Measurements from ENCODE around the gene ASB7. TPM values are rescaled to one million over a fixed set of nuclear protein-coding genes. Genes with fewer than 3 reads are reported as not detected.

ASB7 gene
- total and polyA plus RNA-seq, 4 donors, result 3.3 to 18.3 (median 10.9) TPM

GRCh38 chr15:100612539-100612938 lies 10.2 kb downstream of the ASB7 start:
- Histone ChIP-seq H3K4me3 (no peak overlapping the region), H3K9me3 (ENCODE audit: control insufficient read depth in 4 of 4, insufficient read depth in 3 of 4, low read length in 3 of 4) (no peaks in the 10 kb centered on the region), H3K27ac (ENCODE audit: low read depth in 1 of 2, low read length in 1 of 2) (no peak overlapping the region), H3K36me3 (ENCODE audit: control insufficient read depth in 4 of 4, insufficient read depth in 4 of 4, low read length in 4 of 4) (peaks cover 6 to 26% (median 16%) of the 10 kb centered on the region in 4 donors), H3K9ac (ENCODE audit: insufficient read depth in 1 of 2, low read length in 2 of 2) (no peak overlapping the region), H3K4me1 (ENCODE audit: control insufficient read depth in 5 of 5, insufficient read depth in 5 of 5, low read length in 5 of 5) (peaks cover 0 to 3% (median 0%) of the 10 kb centered on the region in 5 donors), H3K27me3 (ENCODE audit: control insufficient read depth in 3 of 3, insufficient read depth in 3 of 3, low read length in 2 of 3) (no peaks in the 10 kb centered on the region)
- no peak for ATAC-seq (ENCODE audit: insufficient read depth, low FRiP score)
- TF ChIP-seq CTCF (IDR thresholded peaks at IDR 0.05; ENCODE audit: control extremely low read depth, extremely low read depth), result no peak
- WGBS, 2 donors, result 40 to 79% methylated on average over 2 of the region's 2 CpGs
- DNase-seq, result no peak

GRCh38 chr15:100613208-100613607 lies 10.8 kb downstream of the ASB7 start:
- 93 to 96% methylated on average over 1 of the region's 1 CpG for WGBS, 2 donors

GRCh38 chr15:100614336-100614735 lies 11.9 kb downstream of the ASB7 start:
- no peaks in the 10 kb centered on the region for H3K9me3 ChIP-seq (ENCODE audit: control insufficient read depth in 4 of 4, insufficient read depth in 3 of 4, low read length in 3 of 4)
- WGBS, 2 donors, result 85 to 86% methylated on average over 2 of the region's 2 CpGs
- H3K36me3 ChIP-seq (ENCODE audit: control insufficient read depth in 4 of 4, insufficient read depth in 4 of 4, low read length in 4 of 4), result peaks cover 4 to 26% (median 16%) of the 10 kb centered on the region in 4 donors
- no peaks in the 10 kb centered on the region for H3K27me3 ChIP-seq (ENCODE audit: control insufficient read depth in 3 of 3, insufficient read depth in 3 of 3, low read length in 2 of 3)
- H3K4me1 ChIP-seq (ENCODE audit: control insufficient read depth in 5 of 5, insufficient read depth in 5 of 5, low read length in 5 of 5), result peaks cover 0 to 3% (median 0%) of the 10 kb centered on the region in 5 donors
- H3K9ac ChIP-seq (ENCODE audit: insufficient read depth in 1 of 2, low read length in 2 of 2), result no peak overlapping the region
- no peak overlapping the region for H3K27ac ChIP-seq (ENCODE audit: low read depth in 1 of 2, low read length in 1 of 2)
- DNase-seq, result no peak
- no peak overlapping the region for H3K4me3 ChIP-seq
- TF ChIP-seq CTCF (IDR thresholded peaks at IDR 0.05; ENCODE audit: control extremely low read depth, extremely low read depth), result no peak
- ATAC-seq (ENCODE audit: insufficient read depth, low FRiP score), result no peak

More at GRCh38 chr15:100613208-100613607, 10.8 kb downstream of the ASB7 start:
- Histone ChIP-seq H3K27me3 (ENCODE audit: control insufficient read depth in 3 of 3, insufficient read depth in 3 of 3, low read length in 2 of 3) (no peaks in the 10 kb centered on the region), H3K36me3 (ENCODE audit: control insufficient read depth in 4 of 4, insufficient read depth in 4 of 4, low read length in 4 of 4) (peaks cover 6 to 26% (median 16%) of the 10 kb centered on the region in 4 donors), H3K4me1 (ENCODE audit: control insufficient read depth in 5 of 5, insufficient read depth in 5 of 5, low read length in 5 of 5) (peaks cover 0 to 3% (median 0%) of the 10 kb centered on the region in 5 donors), H3K4me3 (no peak overlapping the region), H3K9me3 (ENCODE audit: control insufficient read depth in 4 of 4, insufficient read depth in 3 of 4, low read length in 3 of 4) (no peaks in the 10 kb centered on the region), H3K27ac (ENCODE audit: low read depth in 1 of 2, low read length in 1 of 2) (no peak overlapping the region), H3K9ac (ENCODE audit: insufficient read depth in 1 of 2, low read length in 2 of 2) (no peak overlapping the region)
- no peak for ATAC-seq (ENCODE audit: insufficient read depth, low FRiP score)
- DNase-seq, result no peak
- TF ChIP-seq CTCF (IDR thresholded peaks at IDR 0.05; ENCODE audit: control extremely low read depth, extremely low read depth), result no peak

- Histone ChIP-seq H3K9me3 (ENCODE audit: control insufficient read depth in 4 of 4, insufficient read depth in 3 of 4, low read length in 3 of 4) (no peaks in the 10 kb centered on the region), H3K36me3 (ENCODE audit: control insufficient read depth in 4 of 4, insufficient read depth in 4 of 4, low read length in 4 of 4) (peaks cover 4 to 23% (median 17%) of the 10 kb centered on the region in 4 donors), H3K9ac (ENCODE audit: insufficient read depth in 1 of 2, low read length in 2 of 2) (no peak overlapping the region), H3K4me1 (ENCODE audit: control insufficient read depth in 5 of 5, insufficient read depth in 5 of 5, low read length in 5 of 5) (peaks cover 0 to 3% (median 0%) of the 10 kb centered on the region in 5 donors), H3K27ac (ENCODE audit: low read depth in 1 of 2, low read length in 1 of 2) (no peak overlapping the region), H3K27me3 (ENCODE audit: control insufficient read depth in 3 of 3, insufficient read depth in 3 of 3, low read length in 2 of 3) (no peaks in the 10 kb centered on the region), H3K4me3 (no peak overlapping the region)
- no peak for ATAC-seq (ENCODE audit: insufficient read depth, low FRiP score)
- DNase-seq, result no peak
- 97% methylated on average over 4 of the region's 4 CpGs for WGBS, 2 donors
- no peak for TF ChIP-seq CTCF (IDR thresholded peaks at IDR 0.05; ENCODE audit: control extremely low read depth, extremely low read depth)
Observed at GRCh38 chr15:100614918-100615317, 12.5 kb downstream of the ASB7 start.
